Measurements from ENCODE around the gene ESR2.
"Not testable (repeated sequence)": the region's sequence is repeated elsewhere in the genome, so short reads cannot be mapped to it uniquely, and the experiment has no call there.

ESR2 gene

DNA sequence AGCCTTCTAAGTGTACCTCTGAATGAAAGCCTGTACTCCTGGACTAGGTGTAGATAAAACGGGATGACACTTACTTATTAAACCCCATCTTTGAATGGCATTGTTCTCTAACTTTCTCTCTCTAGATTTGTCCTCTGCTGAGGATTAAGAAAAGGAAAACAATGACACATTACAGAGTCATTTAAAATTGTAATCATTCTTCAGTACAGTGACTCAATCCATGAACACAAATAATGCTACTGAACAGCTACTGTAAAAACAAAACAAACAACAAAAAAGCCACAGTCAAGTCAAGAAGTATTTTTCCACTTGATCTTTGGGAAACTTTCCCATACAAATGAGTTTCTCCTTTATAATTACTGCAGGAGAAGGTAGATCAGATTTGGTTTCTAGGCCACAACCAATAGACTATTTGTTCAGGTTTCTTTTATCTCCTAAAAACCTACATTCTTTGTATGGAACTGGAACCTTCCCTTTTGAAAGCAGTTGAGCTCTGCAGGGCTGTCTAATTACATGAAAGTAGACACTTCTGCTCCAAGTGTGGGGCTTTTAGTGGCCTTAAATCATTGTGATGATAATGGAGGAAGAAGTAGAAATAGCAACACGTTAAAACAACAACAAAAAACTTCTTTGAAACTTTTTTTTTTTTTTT, 219.1 kb downstream of the ESR2 start:
- no peak for DNase-seq
- TF ChIP-seq POLR2A (IDR thresholded peaks at IDR 0.05; ENCODE audit: low read length) (no peak), GATA1 (IDR thresholded peaks at IDR 0.05; ENCODE audit: low read depth, low read length) (no peak)

DNA sequence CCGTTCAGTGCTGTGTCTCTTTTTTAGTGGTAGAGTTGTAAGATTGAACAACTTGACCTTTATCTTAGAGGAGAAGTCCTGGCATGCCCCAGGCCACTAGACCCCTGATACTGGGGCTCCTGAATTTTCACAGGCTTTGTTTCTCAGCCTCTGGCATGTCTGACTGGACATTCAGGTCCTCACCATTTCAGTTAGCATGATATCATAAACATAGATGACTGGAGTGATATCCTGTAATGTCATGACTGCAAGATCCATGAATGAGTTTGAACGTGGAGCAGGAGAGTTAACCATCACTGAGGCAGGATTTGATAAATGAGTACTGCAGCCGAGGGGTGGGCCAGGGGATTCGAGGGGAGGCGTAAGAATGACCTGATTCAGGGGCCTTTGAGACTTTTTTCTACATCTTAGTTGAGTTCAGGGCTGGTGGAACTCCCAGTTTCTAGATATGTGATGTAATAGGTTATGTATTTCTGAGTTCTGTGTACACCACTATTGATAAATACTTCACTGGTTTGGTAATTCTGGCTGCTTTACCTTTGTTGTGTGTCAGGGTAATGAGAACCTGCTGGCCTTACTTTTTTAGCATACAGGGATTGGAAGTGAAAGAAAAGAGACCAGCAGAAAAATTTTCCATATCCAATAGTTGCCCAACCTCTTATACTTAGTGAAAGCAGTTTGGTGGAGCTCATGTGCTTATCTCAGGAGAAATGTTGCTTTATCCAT, 224.4 kb downstream of the ESR2 start:
- no peak for TF ChIP-seq GATA1 (IDR thresholded peaks at IDR 0.05; ENCODE audit: low read depth, low read length)
- no peak for DNase-seq

DNA sequence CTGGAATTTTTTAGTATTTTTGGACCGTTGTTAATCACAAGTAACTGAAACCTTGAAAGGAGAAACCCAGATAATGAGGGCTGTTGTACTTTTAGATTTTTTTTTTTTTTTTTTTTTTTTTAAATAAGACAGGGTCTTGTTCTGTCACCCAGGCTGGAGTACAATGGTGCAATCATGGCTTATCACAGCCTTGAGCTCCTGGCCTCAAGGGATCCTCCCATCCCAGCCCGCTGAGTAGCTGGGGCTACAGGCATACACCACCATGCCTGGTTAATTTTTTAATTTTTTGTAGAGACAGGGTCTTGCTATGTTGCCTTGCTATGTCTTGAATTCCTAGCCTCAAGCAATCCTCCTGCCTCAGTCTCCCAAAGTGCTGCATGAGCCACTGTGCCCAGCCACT, 229.7 kb downstream of the ESR2 start:
- no peak for DNase-seq
- TF ChIP-seq POLR2A (IDR thresholded peaks at IDR 0.05; ENCODE audit: low read length) (no peak), GATA1 (IDR thresholded peaks at IDR 0.05; ENCODE audit: low read depth, low read length) (no peak)

DNA sequence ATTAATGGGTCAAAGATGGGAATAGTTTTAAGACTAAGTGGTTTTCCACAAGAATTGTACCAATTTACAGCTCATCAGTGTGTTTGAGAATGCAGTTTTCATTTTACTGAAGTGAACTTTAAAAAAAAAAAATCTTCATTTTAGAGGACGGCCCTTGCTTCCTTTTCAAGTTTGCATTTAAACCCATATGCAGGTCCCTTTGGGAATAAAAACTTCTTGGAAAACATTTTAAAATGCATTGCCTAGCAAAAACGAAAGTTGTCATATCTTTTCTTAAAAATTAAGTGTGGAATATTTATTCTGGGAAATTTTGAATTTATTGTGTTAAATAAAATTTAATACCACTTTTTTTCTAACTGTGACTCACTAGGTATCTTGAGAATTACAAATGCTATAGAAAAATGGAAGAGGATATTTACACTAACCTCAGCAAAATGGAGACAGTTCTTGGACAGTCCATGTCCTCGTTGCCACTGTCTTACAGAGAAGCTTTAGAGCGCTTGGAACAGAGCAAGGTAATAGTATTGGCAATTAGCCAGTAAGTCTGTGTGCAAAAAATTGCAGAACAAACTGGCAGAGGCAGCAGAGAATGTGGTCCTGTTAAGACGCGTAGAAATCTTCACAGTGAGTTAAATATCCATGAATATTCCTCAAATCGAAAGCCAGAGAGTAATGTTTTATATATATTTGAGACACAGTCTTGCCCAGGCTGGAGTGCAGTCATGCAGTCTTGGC, 231.6 kb downstream of the ESR2 start:
- TF ChIP-seq POLR2A (IDR thresholded peaks at IDR 0.05; ENCODE audit: low read length) (no peak), GATA1 (IDR thresholded peaks at IDR 0.05; ENCODE audit: low read depth, low read length) (no peak)

DNA sequence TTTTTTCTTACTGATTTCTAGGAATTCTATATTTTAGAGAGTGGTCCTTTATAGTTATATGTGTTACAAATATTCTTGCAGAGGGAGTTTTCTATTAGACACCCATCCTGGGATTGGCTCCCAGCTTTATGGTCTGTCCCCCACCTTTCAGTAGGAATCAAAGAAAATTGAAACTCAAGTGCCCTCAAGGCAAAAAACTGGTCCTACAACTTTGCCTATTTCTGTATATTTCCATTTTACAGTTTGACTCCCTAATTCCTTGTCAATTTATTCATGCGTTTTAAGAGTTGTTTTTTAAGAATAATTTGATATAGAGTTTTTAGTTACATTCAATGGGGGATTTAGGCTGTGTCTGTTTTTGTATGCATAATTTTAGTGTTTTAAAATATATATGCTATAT, 232.5 kb downstream of the ESR2 start:
- no peak for DNase-seq
- no peak for TF ChIP-seq GATA1 (IDR thresholded peaks at IDR 0.05; ENCODE audit: low read depth, low read length)
- TF ChIP-seq POLR2A (IDR thresholded peaks at IDR 0.05; ENCODE audit: low read length): no peak

More for the DNA sequence above, 231.6 kb downstream of the ESR2 start:
- no peak for DNase-seq

DNA sequence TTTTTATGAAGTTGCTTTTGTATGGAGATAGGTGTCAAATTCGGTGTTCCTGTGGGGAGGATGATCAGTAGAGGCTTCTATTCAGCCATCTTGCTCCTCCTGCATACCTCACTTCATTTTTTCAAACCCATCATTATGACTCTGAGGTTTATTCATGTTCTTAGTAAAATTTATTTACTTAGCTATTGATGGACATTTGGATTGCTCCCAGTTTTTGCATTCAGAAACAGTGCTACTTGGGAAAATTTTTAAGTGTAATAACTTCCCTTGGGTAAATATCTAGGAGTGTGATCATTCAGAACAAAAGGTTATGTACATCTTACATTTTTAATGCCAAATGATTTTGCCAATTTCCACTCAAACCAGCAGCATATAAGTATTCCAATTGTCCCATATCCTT, 233.1 kb downstream of the ESR2 start:
- TF ChIP-seq POLR2A (IDR thresholded peaks at IDR 0.05; ENCODE audit: low read length) (no peak), GATA1 (IDR thresholded peaks at IDR 0.05; ENCODE audit: low read depth, low read length) (no peak)
- DNase-seq: no peak

DNA sequence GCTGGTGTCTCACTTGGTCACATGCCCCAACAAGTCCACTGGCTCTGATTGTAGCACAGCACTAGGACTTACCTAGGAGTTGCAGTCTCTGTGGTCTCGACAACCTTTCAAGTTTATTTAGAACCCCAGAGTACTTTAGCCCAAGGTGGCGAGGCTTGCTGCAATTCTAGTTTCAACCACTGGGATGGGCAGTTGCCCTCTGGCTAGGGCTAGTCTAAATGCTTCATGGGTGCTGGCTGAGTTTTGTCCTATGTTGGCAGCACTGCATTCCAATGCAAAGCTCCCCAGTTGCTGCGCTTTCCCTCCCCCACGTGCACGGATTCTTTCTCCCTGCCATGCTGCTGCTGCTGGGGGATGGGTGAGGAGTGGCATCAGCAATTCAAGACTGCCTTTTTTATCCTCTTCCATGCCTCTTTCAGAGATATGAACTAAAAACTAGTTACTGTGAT, 233.5 kb downstream of the ESR2 start:
- DNase-seq: peak; percentile 15 to 48
- TF ChIP-seq POLR2A (IDR thresholded peaks at IDR 0.05; ENCODE audit: low read length): no peak
- TF ChIP-seq GATA1 (IDR thresholded peaks at IDR 0.05; ENCODE audit: low read depth, low read length): no peak

DNA sequence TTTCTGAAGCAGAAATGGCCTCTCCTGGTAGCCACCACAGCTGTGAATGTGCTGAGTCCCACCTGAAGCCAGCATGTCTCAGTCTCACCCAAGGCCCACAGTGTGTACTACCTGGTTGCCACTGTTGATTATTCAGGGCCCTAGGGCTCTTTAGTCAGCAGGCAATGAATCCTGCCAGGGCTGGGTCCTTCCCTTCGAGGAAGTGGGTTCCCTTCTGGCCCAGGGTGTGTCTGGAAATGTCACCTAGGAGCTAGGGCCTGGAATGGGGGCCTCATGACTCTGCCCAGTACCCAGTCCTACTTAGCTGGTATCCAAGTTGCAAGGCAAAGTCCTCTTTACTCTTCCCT, 234.0 kb downstream of the ESR2 start:
- TF ChIP-seq GATA1 (IDR thresholded peaks at IDR 0.05; ENCODE audit: low read depth, low read length) (no peak), POLR2A (IDR thresholded peaks at IDR 0.05; ENCODE audit: low read length) (no peak)
- no peak for DNase-seq

DNA sequence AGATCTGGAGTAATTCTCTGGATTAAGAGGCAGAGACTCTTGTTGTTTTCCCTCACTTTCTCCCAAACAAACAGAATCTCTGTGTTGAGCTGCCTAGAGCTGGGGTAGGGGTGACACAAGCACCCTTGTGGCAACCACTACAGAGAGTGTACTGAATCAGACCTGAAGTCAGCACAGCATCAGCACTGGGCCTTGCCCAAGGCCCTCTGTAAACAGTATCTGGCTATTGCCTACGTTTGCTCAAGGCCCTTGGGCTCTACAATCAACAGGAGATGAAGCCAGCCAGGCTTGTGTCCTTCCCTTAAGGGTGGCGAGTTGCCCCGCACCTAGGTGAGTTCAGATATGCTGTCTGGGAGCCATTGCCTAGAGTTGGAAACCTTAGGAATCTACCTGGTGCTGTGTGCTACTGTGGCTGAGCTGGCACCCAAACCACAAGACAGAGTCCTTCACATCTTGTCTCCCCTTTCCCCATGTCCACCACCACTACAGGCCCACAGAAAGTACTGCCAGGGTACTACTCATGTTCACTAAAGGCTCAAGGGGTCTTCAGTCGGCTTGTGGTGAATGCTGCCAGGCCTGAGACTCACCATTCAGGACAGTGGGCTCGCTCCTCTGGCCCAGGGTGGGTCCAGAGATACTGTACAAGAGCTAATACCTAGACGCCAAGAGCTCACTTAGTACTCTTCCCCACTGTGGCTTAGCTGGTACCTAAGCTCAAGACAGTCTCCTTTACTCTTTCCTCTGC, 234.5 kb downstream of the ESR2 start:
- DNase-seq: no peak
- TF ChIP-seq GATA1 (IDR thresholded peaks at IDR 0.05; ENCODE audit: low read depth, low read length): no peak
- TF ChIP-seq POLR2A (IDR thresholded peaks at IDR 0.05; ENCODE audit: low read length): no peak

DNA sequence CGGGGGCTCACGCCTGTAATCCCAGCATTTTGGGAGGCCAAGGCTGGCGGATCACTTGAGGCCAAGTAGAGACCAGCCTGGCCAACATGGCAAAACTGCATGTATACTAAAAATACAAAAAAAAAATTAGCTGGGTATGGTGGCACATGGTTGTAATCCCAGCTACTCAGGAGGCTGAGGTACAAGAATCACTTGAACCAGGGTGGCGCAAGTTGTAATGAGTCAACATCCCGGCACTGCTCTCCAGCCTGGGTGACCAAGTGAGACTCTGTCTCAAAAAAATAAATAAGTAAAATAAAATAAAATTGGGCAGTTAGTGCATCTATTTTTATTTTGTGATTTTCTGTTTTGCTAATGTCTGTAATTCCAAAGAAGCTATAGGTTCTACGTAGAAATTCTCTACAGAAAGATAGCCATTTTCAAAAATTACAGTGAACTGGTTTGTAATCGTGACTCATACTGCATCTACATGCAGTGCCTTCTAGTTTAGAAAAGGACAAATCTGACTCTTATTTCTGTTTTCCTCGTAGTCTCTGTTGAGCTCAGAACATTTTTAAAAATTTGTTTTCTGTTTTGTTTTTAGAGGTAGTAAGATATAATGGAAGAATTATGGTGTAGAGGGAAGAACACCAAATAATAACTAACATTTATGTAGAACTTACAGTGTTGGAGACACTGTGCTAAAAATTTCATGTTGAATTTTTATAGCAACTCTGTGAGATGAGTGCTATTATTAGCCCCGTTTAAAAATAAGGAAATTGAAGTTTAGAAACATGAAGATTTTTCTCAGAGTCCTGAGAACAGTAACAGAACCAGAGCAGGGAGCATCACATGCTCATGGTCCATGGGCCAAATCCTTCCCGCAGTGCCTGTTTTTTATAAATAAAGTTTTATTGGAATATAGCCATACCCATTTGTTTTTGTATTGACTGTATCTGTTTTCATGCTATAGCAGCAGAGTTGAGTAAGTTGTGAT, 240.2 kb downstream of the ESR2 start:
- no peak for TF ChIP-seq GATA1 (IDR thresholded peaks at IDR 0.05; ENCODE audit: low read depth, low read length)
- TF ChIP-seq POLR2A (IDR thresholded peaks at IDR 0.05; ENCODE audit: low read length): no peak
- no peak for DNase-seq

DNA sequence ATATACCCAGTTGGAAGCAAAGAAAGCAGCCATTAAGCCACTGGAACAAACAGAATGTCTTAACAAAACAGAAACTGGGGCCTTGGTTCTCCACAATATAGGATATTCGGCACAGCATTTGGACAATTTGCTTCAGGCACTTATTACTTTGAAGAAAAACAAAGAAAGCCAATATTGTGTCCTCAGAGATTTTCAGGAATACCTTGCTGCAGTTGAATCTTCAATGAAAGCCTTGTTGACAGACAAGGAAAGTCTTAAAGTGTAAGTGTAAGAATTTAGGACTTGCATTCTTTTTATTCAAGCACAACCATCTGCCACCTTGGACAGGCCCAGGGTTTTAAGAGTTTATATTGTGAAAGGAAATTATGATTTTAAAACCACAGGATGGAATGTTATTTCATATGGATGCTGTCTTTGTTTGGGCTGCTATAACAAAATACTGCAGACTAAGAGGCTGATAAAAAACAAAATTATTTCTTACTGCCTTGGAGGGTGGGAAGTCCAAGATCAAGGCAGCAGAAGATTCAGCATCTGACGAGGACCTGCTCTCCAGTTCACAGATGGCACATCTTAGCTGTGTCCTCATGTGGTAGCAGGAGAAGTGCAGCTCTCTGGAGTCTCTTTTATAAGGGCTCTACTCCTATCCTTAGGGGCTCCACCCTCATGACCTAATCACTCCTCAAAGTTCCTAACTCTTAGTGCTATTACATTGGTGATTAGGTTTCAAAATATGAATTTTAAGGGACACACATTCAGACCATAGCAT, 244.4 kb downstream of the ESR2 start:
- no peak for DNase-seq
- no peak for TF ChIP-seq POLR2A (IDR thresholded peaks at IDR 0.05; ENCODE audit: low read length)
- TF ChIP-seq GATA1 (IDR thresholded peaks at IDR 0.05; ENCODE audit: low read depth, low read length): no peak

DNA sequence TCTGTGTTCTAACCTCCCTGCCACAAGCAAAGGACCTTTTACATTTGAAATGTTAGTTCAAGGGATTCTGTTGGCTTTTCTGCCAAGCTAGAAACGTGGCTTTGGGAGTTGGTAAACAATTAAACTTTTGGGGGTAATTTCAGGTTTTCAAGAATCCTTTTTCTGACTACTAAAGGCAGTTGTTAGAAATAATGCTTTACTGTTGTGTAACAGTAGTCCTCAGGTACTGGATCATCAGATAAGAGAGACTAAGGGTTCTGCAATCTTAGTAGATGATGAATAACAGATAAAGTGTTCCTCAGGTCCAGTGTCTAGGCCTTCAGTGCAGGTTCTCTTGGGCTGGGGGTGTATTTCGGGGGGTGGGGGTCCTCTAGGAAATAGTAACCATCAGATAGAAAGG, 249.1 kb downstream of the ESR2 start:
- no peak for TF ChIP-seq GATA1 (IDR thresholded peaks at IDR 0.05; ENCODE audit: low read depth, low read length)
- no peak for TF ChIP-seq POLR2A (IDR thresholded peaks at IDR 0.05; ENCODE audit: low read length)
- DNase-seq: no peak

DNA sequence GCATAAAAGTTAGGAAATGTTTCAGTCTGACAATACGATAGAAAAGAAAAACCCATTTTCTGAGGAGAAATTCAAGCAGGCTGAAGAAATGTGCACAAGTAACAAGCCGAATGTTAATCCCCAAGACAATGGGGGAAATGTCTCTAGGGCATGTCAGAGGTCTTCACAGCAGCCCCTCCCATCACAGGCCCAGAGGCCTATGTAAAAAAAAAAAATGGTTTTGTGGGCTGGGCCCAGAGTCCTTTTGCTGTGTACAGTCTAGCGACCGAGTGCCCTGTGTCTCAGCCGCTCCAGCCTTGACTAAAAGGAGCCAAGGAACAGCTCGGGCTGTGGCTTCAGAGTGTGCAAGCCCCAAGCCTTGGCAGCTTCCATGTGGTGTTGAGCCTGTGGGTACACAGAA, 250.9 kb downstream of the ESR2 start:
- not testable (repeated sequence) for DNase-seq

Measured in erythroblast (primary cell).